Activated CD4-positive, alpha-beta T cell treated with anti-CD3 and anti-CD28 coated beads for 1 hour (primary cell): ENCODE data around the gene GALNT9.
A peak's percentile ranks its signal among the peaks of the same experiment; 100 is the strongest.
"Not testable (repeated sequence)": the region's sequence is repeated elsewhere in the genome, so short reads cannot be mapped to it uniquely, and the experiment has no call there.

ENCODE experiments used
- DNase-seq: peaks from one replicate; pipeline ENCODE4 v3.0.0-alpha.2; 2020

Gene GALNT9

DNA sequence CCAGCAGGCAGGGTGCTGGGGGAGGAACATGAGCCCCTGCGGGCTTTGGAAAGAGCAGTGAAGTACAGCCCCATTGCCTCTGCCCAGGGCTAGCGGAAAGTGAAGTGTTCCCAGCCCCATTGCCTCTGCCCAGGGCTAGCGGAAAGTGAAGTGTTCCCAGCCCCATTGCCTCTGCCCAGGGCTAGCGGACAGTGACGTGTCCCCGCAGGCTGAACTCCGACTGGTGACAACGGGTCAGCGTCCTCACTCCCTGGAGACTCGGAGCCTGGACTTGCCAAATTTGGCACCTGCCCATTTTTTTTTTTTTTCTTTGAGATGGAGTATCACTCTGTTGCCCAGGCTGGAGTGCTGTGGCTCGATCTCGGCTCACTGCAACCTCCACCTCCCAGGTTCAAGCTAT lies 134.1 kb downstream of the GALNT9 start:
- DNase-seq = not testable (repeated sequence)

GRCh38 chr12:132194556-132194955 lies 134.8 kb downstream of the GALNT9 start:
- no peak for DNase-seq

DNA sequence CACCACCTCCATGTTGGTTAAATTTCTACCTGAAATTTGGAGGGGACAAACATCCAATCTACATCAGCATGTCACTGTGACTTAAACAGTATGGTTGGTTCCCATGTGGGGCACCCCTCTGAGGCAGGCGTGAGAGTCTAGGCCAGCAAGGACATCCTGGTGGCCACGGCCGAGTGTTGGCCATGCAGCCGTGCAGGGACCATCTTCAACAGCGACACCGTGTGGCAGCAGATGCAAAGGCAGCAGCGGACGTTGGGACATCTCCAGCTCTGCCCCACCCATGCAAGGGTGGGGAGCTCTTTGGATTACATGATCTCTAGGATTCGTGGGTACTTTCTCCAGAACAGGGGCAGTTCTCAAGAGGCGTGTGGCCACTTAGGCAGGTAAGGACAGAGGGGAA lies 135.3 kb downstream of the GALNT9 start:
- no peak for DNase-seq

DNA sequence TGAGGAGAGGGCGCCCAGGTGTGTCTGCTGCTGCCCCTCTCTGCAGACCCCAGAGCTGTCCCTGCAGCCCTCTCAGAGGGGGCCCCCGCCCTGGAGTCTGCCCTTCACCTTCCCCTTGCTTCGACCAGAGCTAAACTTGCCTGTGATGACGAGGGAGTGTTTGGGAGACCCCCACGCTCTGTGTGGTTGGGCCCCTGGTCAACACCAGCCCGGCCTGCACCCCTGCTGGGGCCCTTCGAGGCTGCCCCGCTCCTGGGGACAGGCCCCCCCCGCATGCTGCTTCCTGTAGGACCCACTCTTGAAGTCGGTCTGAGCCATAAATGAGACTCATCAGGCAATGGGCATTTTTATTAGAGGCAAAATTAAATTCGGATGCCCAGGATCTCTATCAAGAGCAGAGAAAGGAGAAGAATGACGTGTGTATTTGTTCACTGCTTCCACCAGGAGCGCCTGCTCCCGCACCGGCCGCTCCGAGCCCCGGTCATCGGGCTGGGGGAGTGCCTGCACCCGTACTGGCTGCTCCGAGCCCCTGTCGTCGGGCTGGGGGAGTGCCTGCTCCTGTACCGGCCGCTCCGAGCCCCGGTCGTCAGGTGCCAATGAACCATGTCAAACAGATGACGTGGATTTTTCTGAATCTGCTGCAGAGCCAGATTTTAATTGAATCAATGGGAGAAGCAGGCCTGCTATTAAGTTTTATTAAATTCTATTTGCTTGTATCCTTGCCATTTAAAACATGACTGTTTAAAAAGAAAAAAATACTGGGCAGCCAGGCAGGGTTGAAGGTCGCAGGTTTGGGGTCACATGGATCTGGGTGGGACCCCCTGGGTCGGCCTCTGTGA lies 137.5 kb downstream of the GALNT9 start:
- no peak for DNase-seq

- no peak for DNase-seq
Measured at GRCh38 chr12:132190834-132191500, 138.4 kb downstream of the GALNT9 start.

DNA sequence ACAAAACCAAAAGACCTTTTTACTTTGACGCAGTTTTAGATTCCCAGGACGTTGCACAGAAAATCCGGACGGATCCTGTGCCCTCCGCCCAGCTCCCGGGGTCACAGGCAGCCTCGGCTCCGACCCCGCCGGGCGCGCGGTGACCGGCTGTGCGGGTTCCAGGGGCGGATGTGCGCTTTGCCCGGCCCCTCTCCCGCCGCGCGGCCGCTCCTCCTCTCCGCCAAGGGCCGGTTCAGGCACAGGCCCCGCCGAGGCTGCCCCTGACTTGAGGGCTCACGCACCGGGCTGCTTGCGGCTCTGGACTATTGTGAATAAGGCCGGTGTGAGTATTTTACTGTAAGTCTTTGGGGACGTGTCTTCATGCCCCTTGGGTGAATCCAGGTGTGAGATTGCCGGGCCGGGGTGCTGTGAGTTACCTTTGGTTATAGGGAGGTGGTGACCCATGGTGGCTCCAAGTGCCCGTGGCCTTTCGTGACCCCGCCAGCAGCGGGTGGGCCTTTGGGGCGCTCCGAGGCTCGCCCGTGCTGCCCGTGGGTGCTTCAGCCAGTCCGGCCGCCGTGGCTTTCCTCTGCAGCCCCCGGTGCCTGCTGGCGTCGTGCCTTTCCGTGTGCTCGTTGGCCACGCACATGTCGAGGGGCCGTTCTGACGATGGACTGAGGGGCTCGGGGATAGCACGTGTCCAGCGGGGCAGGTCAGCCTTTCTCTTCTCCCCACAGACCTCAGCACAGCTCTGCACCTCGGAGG lies 139.2 kb downstream of the GALNT9 start:
- DNase-seq = no peak

DNA sequence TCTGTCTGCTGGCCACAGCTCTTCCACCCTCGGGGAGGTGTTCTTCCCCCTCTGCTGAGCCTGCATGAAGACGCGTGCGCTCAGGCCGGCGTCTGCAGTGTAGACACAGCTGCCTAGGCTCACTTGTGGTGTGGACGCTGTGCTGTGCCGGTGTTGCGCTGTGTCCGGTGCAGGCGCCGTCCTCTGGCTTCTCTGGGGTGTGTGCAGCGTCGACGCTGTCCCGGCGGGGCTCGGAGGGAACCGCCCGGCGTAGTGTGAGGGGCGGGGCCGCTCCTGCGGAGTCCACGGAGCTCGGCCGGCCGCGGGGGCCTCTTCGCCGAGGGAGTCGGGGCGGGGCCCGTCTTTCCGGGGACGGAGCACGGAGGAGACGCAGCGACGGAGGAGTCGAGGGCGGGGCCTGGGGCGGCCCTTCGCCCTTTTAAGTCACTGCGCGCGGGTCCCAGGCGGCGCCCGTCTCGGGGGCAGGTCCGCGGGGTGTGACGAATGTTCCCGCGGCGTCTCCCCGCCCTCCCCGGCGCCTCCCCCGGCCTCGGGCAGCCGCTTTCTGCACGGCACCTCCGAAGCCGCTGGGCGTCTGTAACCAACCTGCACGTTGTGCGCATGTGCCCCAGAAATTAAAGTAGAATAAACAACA lies 139.9 kb downstream of the GALNT9 start:
- peak; percentile 92 for DNase-seq

GRCh38 chr12:132188916-132189325 lies 140.5 kb downstream of the GALNT9 start:
- DNase-seq = no peak

DNA sequence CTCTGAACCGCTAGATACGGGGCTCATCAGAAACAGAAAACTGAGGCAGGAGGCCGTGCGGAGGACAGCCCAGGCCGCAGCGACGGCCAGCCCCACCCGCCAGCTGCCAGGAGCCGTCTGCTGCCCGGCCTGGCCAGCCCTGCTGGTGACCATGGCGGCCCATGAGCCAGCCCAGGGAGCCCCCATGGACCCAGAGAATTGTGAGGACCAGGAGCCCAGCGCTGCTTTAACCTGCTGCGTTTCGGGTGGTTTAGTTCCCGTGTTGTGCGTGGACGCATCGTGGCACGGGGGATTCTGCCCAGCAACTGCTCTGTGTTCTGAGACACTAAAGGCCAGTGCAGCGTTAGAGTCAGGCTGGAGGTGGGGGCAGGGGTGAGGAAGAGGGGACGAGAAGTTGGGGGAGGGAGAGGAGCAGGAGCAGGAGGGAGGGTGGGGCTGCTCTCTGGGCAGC lies 140.9 kb downstream of the GALNT9 start:
- no peak for DNase-seq

GRCh38 chr12:132187646-132188450 lies 141.5 kb downstream of the GALNT9 start:
- DNase-seq = no peak

GRCh38 chr12:132186857-132187620 lies 142.3 kb downstream of the GALNT9 start:
- no peak for DNase-seq

DNA sequence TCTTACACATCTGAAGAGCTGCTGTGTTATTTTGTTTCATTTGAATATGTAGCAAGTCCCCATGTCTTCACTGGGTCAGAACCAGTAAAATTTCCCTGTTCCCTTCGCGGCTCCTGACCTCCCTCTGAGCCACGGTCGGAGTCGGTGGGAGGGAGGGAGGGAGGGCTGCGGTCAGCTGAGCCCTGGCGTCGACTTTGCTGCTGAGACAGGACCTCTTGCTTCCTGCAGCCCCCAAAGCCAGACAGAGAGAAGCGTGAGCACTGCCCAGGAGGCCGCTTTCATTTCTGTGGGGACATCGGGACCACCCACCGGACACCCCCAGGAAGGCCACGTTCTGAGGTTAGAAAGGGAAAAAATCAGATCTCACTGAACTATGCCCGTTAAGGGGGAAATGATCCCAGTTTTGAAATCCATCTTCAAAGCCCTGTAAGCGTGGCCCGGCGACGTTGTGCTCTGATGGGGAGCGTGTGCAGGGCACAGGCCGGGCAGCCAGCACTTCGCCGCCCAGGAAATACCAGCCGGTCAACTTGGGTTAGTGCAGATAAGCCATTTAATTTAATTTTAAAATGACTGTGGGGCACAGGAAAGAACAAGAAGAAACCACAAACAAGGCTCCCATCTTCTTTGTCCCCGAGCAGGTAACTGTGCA lies 143.1 kb downstream of the GALNT9 start:
- no peak for DNase-seq

DNA sequence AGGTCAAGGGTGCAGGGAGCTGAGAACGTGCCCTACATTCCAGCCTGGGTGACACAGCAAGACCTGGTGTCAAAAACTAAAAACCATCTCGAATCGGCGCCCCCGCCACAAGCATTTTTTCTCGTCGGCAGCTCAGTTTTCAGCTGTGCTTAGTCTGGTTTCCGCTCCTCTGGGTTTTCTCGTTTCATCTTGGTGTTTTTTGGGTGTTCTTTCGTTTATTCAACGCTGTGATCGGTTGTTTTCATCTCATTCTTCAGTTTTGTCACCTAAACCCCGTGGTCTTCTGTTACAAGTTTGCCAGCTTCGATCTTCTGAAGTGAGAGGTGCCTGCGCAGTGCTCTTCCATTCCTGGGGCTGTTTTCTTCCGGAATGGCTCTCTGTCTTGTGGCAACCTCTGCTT lies 143.7 kb downstream of the GALNT9 start:
- DNase-seq = no peak

DNA sequence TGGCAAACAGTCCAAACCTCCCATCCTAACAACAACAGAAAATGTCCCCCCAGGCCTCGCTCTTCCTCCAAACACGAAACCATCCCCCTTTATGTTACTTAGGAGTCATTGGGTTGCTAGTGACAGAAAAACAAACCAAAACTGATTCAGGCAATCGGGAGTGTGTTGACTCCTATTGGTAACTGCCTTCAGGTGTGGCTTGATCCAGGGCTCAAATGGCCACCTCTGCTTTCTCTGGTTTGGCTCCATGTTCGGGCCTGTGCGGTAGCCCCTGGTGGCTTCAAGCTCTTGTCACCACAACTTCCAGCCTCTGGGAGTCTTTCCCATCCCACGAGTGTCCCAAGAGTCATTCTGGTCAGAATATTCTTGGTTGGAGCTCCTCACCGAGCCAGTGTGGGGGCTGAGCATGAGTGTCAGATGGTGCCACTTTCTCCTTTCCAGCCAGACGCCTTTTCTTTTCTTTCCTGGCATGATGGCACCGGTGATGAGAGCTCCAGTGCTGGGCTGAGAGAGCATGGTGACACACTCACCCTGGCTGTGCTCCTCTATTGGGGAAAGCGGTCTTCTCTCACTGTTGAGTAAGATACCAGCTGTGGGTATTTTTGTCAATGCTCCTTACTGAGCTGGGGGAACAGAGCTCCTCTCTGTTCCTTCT lies 146.6 kb downstream of the GALNT9 start:
- DNase-seq = no peak

DNA sequence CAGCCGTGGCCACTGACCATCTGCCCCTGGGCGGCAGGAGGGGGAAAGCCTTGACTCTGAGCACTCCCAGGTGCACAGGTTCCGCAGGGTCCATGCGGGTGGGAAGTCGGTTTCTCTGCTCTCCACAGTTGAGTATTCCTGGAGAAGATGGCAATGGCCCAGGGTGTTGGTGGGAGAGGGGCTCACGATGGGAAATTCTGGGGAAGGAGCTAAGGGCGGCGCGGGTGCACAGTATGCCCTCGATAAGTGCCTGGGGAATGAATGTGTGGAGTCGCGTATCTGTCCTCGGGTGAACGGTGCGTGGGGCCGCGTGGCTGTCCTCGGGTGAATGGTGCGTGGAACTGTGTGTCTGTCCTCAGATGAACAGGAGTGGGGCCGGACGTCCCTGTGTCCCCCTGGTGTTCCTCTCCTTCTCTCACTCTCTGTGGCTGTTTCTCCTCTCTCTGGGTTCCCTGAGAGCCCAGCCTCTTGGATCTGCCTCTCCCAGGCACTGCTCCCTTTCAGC lies 147.1 kb downstream of the GALNT9 start:
- DNase-seq = no peak

GRCh38 chr12:132181570-132182200 lies 147.7 kb downstream of the GALNT9 start:
- DNase-seq = no peak

- no peak for DNase-seq
Measured at GRCh38 chr12:132180648-132181546, 148.5 kb downstream of the GALNT9 start.
